ENCODE measurements around the gene TALDO1. TPM values are rescaled to one million over a fixed set of nuclear protein-coding genes. Genes with fewer than 3 reads are reported as not detected.

TALDO1 gene
- total and polyA plus RNA-seq, 2 experiments from 2014 or later: 353 to 402 TPM

GRCh38 chr11:745428-745827 lies 1.8 kb upstream of the TALDO1 start:
- peak overlapping the region; percentile 36; the same call in 1 of the 3 replicates for H3K4me3 Mint-ChIP-seq
- DNase-seq (ENCODE audit: low spot score) (no peak), ATAC-seq (no peak)
- Histone ChIP-seq H3K4me3 (no peak overlapping the region), H2AFZ (no peak overlapping the region), H3K9me2 (ENCODE audit: insufficient read depth) (no peaks in the 10 kb centered on the region; the same call in 1 of the 2 replicates), H3K36me3 (ENCODE audit: insufficient read depth) (no peaks in the 10 kb centered on the region; the same call in 1 of the 2 replicates), H3K4me1 (ENCODE audit: insufficient read depth) (peaks cover 34% of the 10 kb centered on the region), H3K27ac (ENCODE audit: low read depth) (peak overlapping the region; percentile 95), H3F3A (replicated peaks; ENCODE audit: low read depth) (peaks cover 14% of the 10 kb centered on the region), H3K4me2 (peak overlapping the region; percentile 97; the same call in 1 of the 2 replicates), H3K79me2 (replicated peaks; ENCODE audit: insufficient read depth) (peaks cover 31% of the 10 kb centered on the region), H3K27me3 (ENCODE audit: insufficient read depth) (no peaks in the 10 kb centered on the region), H4K20me1 (replicated peaks; ENCODE audit: insufficient read depth) (peaks cover 15% of the 10 kb centered on the region)
- H3K27me3 Mint-ChIP-seq (ENCODE audit: insufficient read depth, low read depth, poor library complexity): peaks cover 25% of the 10 kb centered on the region
- H3K36me3 Mint-ChIP-seq (ENCODE audit: low read depth): peaks cover 14% of the 10 kb centered on the region
- peaks cover 18% of the 10 kb centered on the region; the same call in 2 of the 3 replicates for H3K9me3 Mint-ChIP-seq
- TF ChIP-seq EZH2 (IDR thresholded peaks at IDR 0.05; ENCODE audit: low read depth, unreplicated experiment): no peak
- TF ChIP-seq ZNF462 (CRISPR knock-in tag; IDR thresholded peaks at IDR 0.05): no peak
- no peak for TF ChIP-seq REST (IDR thresholded peaks at IDR 0.05; ENCODE audit: unreplicated experiment)
- no peak for TF ChIP-seq POLR2AphosphoS5 (IDR thresholded peaks at IDR 0.05; ENCODE audit: low read depth)
- TF ChIP-seq CTCF (conservative IDR thresholded peaks at IDR 0.05; ENCODE audit: low read depth in 2 of 2): no peak
- TF ChIP-seq JUNB (IDR thresholded peaks at IDR 0.05; ENCODE audit: unreplicated experiment): no peak
- no peak for TF ChIP-seq ZNF114 (CRISPR knock-in tag; IDR thresholded peaks at IDR 0.05)
- TF ChIP-seq EZH2phosphoT487 (IDR thresholded peaks at IDR 0.05; ENCODE audit: unreplicated experiment): no peak
- TF ChIP-seq CREB1 (CRISPR knock-in tag; IDR thresholded peaks at IDR 0.05; ENCODE audit: low read depth): no peak
- H3K4me1 Mint-ChIP-seq: peaks cover 27% of the 10 kb centered on the region
- H3K27ac Mint-ChIP-seq: no peak overlapping the region
